ENCODE measurements around the gene PLCG1.

PLCG1 gene

DNA sequence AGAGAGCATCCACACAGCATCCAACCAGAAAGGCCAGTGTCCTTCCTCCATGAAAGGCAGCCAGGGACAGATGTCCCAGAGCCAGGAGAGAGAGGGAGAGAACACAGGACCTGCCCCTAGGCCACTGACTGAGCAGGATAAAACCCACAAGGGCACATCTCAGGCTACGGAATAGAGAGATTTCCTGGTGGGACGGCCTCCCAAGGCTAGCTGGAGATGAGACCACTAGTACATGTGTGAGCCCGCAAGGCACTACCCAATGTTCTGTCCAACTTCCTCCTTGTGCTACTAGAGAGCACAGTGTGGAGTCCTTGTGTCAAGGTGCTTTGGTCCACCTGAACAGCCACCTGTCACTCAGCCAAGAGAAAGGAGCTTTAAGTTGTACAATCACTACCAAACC is 44.2 kb downstream of the PLCG1 start:
- TF ChIP-seq, protein P1, sequence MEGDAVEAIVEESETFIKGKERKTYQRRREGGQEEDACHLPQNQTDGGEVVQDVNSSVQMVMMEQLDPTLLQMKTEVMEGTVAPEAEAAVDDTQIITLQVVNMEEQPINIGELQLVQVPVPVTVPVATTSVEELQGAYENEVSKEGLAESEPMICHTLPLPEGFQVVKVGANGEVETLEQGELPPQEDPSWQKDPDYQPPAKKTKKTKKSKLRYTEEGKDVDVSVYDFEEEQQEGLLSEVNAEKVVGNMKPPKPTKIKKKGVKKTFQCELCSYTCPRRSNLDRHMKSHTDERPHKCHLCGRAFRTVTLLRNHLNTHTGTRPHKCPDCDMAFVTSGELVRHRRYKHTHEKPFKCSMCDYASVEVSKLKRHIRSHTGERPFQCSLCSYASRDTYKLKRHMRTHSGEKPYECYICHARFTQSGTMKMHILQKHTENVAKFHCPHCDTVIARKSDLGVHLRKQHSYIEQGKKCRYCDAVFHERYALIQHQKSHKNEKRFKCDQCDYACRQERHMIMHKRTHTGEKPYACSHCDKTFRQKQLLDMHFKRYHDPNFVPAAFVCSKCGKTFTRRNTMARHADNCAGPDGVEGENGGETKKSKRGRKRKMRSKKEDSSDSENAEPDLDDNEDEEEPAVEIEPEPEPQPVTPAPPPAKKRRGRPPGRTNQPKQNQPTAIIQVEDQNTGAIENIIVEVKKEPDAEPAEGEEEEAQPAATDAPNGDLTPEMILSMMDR (IDR thresholded peaks at IDR 0.05; ENCODE audit: low read depth, low read length, missing control alignments), result no peak

GRCh38 chr20:41182296-41183212 is 45.2 kb downstream of the PLCG1 start:
- DNase-seq (ENCODE audit: extremely low read depth, low read depth), result no peak
- TF ChIP-seq, protein P1 (IDR thresholded peaks at IDR 0.05; ENCODE audit: low read depth, low read length, missing control alignments), result no peak
- no peak overlapping the region for H3K4me3 ChIP-seq (replicated peaks; ENCODE audit: low read depth, low read length)

More for the DNA sequence above, 44.2 kb downstream of the PLCG1 start:
- DNase-seq (ENCODE audit: extremely low read depth, low read depth), result no peak
- no peak overlapping the region for H3K4me3 ChIP-seq (replicated peaks; ENCODE audit: low read depth, low read length)

GRCh38 chr20:41183391-41183790 is 46.0 kb downstream of the PLCG1 start:
- TF ChIP-seq, protein P1 (IDR thresholded peaks at IDR 0.05; ENCODE audit: low read depth, low read length, missing control alignments), result no peak
- no peak for DNase-seq (ENCODE audit: extremely low read depth, low read depth)
- no peak overlapping the region for H3K4me3 ChIP-seq (replicated peaks; ENCODE audit: low read depth, low read length)

- no peak for DNase-seq (ENCODE audit: extremely low read depth, low read depth)
- no peak overlapping the region for H3K4me3 ChIP-seq (replicated peaks; ENCODE audit: low read depth, low read length)
- TF ChIP-seq, protein P1 (IDR thresholded peaks at IDR 0.05; ENCODE audit: low read depth, low read length, missing control alignments), result no peak
These were observed 46.5 kb downstream of the PLCG1 start for GRCh38 chr20:41183831-41184230.

DNA sequence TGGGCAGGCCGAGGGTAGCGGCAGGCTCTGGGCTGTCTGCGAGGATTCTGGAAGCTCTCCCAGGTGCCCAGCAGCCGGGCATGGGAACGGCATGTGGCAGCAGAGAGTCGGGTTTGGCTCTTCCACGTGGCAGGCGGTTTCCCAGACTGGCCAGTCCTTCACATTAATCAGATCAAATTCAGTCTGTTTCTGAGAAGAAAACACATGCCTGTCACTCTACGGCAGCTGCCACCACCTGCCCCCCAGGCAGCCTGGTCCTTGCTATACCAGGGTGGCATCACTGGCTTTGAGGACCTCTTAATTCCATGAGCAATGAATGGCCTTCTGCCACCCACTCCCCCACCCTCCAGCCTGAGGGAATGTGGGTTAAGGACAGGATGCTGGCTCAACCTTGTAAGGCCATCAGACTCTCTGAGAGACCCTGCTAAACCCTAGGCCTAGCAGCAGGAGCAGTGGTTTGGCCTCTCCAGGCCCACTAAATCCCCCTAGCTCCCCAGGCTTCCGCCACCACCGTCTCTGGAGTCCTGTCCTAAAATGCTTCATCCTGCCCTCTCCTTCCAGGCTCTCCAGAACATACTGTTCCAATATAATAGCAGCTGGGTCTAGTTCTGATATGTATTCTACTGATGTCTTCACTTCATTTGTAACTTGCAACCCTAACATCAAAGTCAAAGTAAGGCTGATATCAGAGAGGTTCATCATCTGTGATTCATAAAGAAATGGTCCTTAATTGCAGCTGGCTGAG is 47.8 kb downstream of the PLCG1 start:
- TF ChIP-seq, protein P1 (IDR thresholded peaks at IDR 0.05; ENCODE audit: low read depth, low read length, missing control alignments), result no peak
- no peak overlapping the region for H3K4me3 ChIP-seq (replicated peaks; ENCODE audit: low read depth, low read length)
- DNase-seq (ENCODE audit: extremely low read depth, low read depth), result no peak

GRCh38 chr20:41187668-41188067 is 50.3 kb downstream of the PLCG1 start:
- no peak for DNase-seq (ENCODE audit: extremely low read depth, low read depth)
- TF ChIP-seq, protein P1 (IDR thresholded peaks at IDR 0.05; ENCODE audit: low read depth, low read length, missing control alignments), result no peak
- no peak overlapping the region for H3K4me3 ChIP-seq (replicated peaks; ENCODE audit: low read depth, low read length)

Measured in HFF-Myc (cell line).